HG03039 (cell line): ENCODE results near the gene LZTS3.
"Not testable (repeated sequence)": the region's sequence is repeated elsewhere in the genome, so short reads cannot be mapped to it uniquely, and the experiment has no call there.

Experiments
- ATAC-seq: cut with Tn5 transposase; IDR thresholded peaks from one replicate; pipeline ENCODE4 v1.9.1; 2021; ENCODE audit warnings: mild to moderate bottlenecking, moderate library complexity; ENCODE audit not compliant: unreplicated experiment

Gene LZTS3

GRCh38 chr20:3150908-3151307 lies 22.4 kb downstream of the LZTS3 start:
- ATAC-seq, result no peak

GRCh38 chr20:3146732-3147341 lies 26.5 kb downstream of the LZTS3 start:
- no peak for ATAC-seq

- ATAC-seq, result no peak
These were observed 31.6 kb downstream of the LZTS3 start for GRCh38 chr20:3141757-3142156.

- ATAC-seq, result no peak
These were observed 35.9 kb downstream of the LZTS3 start for GRCh38 chr20:3137492-3137891.

- no peak for ATAC-seq
These were observed 37.8 kb downstream of the LZTS3 start for GRCh38 chr20:3135507-3136070.

GRCh38 chr20:3134151-3134550 lies 39.2 kb downstream of the LZTS3 start:
- no peak for ATAC-seq

- no peak for ATAC-seq
These were observed 40.2 kb downstream of the LZTS3 start for GRCh38 chr20:3133155-3133554.

- no peak for ATAC-seq
These were observed 43.2 kb downstream of the LZTS3 start for GRCh38 chr20:3130051-3130600.

GRCh38 chr20:3129094-3129493 lies 44.3 kb downstream of the LZTS3 start:
- no peak for ATAC-seq

- ATAC-seq, result no peak
These were observed 44.9 kb downstream of the LZTS3 start for GRCh38 chr20:3128275-3128984.

GRCh38 chr20:3126527-3126859 lies 46.9 kb downstream of the LZTS3 start:
- ATAC-seq, result no peak

GRCh38 chr20:3125776-3126526 lies 47.4 kb downstream of the LZTS3 start:
- not testable (repeated sequence) for ATAC-seq

- not testable (repeated sequence) for ATAC-seq
These were observed 48.4 kb downstream of the LZTS3 start for GRCh38 chr20:3124773-3125560.

- not testable (repeated sequence) for ATAC-seq
These were observed 49.2 kb downstream of the LZTS3 start for GRCh38 chr20:3124163-3124562.

- ATAC-seq, result no peak
These were observed 49.8 kb downstream of the LZTS3 start for GRCh38 chr20:3123542-3123941.

- no peak for ATAC-seq
These were observed 51.3 kb downstream of the LZTS3 start for GRCh38 chr20:3121955-3122610.

- ATAC-seq, result no peak
These were observed 52.0 kb downstream of the LZTS3 start for GRCh38 chr20:3121271-3121911.

GRCh38 chr20:3119044-3119443 lies 54.3 kb downstream of the LZTS3 start:
- no peak for ATAC-seq

GRCh38 chr20:3117839-3118379 lies 55.4 kb downstream of the LZTS3 start:
- not testable (repeated sequence) for ATAC-seq
